ENCODE data around the gene BICC1.

The BICC1 gene

GRCh38 chr10:58775960-58776567, 263.4 kb downstream of the BICC1 start:
- no peak overlapping the region for H3K4me3 ChIP-seq (ENCODE audit: low read length)
- TF ChIP-seq ZNF274 (IDR thresholded peaks at IDR 0.05; ENCODE audit: low read depth, low read length) = no peak

- no peak overlapping the region for H3K4me3 ChIP-seq (ENCODE audit: low read length)
- TF ChIP-seq ZNF274 (IDR thresholded peaks at IDR 0.05; ENCODE audit: low read depth, low read length) = no peak
These were observed 264.1 kb downstream of the BICC1 start for GRCh38 chr10:58776568-58777318.

- no peak for TF ChIP-seq ZNF274 (IDR thresholded peaks at IDR 0.05; ENCODE audit: low read depth, low read length)
- H3K4me3 ChIP-seq (ENCODE audit: low read length) = no peak overlapping the region
These were observed 266.3 kb downstream of the BICC1 start for GRCh38 chr10:58778966-58779365.

GRCh38 chr10:58779594-58779993, 266.9 kb downstream of the BICC1 start:
- no peak for TF ChIP-seq ZNF274 (IDR thresholded peaks at IDR 0.05; ENCODE audit: low read depth, low read length)
- no peak overlapping the region for H3K4me3 ChIP-seq (ENCODE audit: low read length)

- TF ChIP-seq ZNF274 (IDR thresholded peaks at IDR 0.05; ENCODE audit: low read depth, low read length) = no peak
- no peak overlapping the region for H3K4me3 ChIP-seq (ENCODE audit: low read length)
These were observed 267.8 kb downstream of the BICC1 start for GRCh38 chr10:58780476-58780875.

GRCh38 chr10:58781873-58782488, 269.3 kb downstream of the BICC1 start:
- TF ChIP-seq ZNF274 (IDR thresholded peaks at IDR 0.05; ENCODE audit: low read depth, low read length) = no peak

GRCh38 chr10:58782876-58783851, 270.5 kb downstream of the BICC1 start:
- no peak overlapping the region for H3K4me3 ChIP-seq (ENCODE audit: low read length)
- no peak for TF ChIP-seq ZNF274 (IDR thresholded peaks at IDR 0.05; ENCODE audit: low read depth, low read length)

More at GRCh38 chr10:58781873-58782488, 269.3 kb downstream of the BICC1 start:
- H3K4me3 ChIP-seq (ENCODE audit: low read length) = no peak overlapping the region

- TF ChIP-seq ZNF274 (IDR thresholded peaks at IDR 0.05; ENCODE audit: low read depth, low read length) = no peak
- H3K4me3 ChIP-seq (ENCODE audit: low read length) = no peak overlapping the region
These were observed 271.7 kb downstream of the BICC1 start for GRCh38 chr10:58784361-58784760.

- no peak overlapping the region for H3K4me3 ChIP-seq (ENCODE audit: low read length)
- no peak for TF ChIP-seq ZNF274 (IDR thresholded peaks at IDR 0.05; ENCODE audit: low read depth, low read length)
These were observed 272.7 kb downstream of the BICC1 start for GRCh38 chr10:58785354-58785753.

GRCh38 chr10:58791137-58791536, 278.5 kb downstream of the BICC1 start:
- TF ChIP-seq ZNF274 (IDR thresholded peaks at IDR 0.05; ENCODE audit: low read depth, low read length) = no peak
- H3K4me3 ChIP-seq (ENCODE audit: low read length) = no peak overlapping the region

- no peak for TF ChIP-seq ZNF274 (IDR thresholded peaks at IDR 0.05; ENCODE audit: low read depth, low read length)
- H3K4me3 ChIP-seq (ENCODE audit: low read length) = no peak overlapping the region
These were observed 282.9 kb downstream of the BICC1 start for GRCh38 chr10:58795560-58795959.

- TF ChIP-seq ZNF274 (IDR thresholded peaks at IDR 0.05; ENCODE audit: low read depth, low read length) = no peak
- no peak overlapping the region for H3K4me3 ChIP-seq (ENCODE audit: low read length)
These were observed 283.6 kb downstream of the BICC1 start for GRCh38 chr10:58796242-58796641.

- H3K4me3 ChIP-seq (ENCODE audit: low read length) = no peak overlapping the region
- no peak for TF ChIP-seq ZNF274 (IDR thresholded peaks at IDR 0.05; ENCODE audit: low read depth, low read length)
These were observed 284.2 kb downstream of the BICC1 start for GRCh38 chr10:58796824-58797223.

GRCh38 chr10:58797356-58797755, 284.7 kb downstream of the BICC1 start:
- no peak for TF ChIP-seq ZNF274 (IDR thresholded peaks at IDR 0.05; ENCODE audit: low read depth, low read length)
- H3K4me3 ChIP-seq (ENCODE audit: low read length) = no peak overlapping the region
